PC-3 (cell line): Measurements from ENCODE around the gene NOP58. TPM values are rescaled to one million over a fixed set of nuclear protein-coding genes. Genes with fewer than 3 reads are reported as not detected.

ENCODE experiments used
- ATAC-seq: fragments of 200-7000 bp; cut with Tn5 transposase; 2 replicates; pipeline ENCODE4 v1.9.1; 2020; ENCODE audit warnings: mild to moderate bottlenecking, moderate library complexity
- BruUV-seq: library from RNA; stranded (reverse); fragments of 400-500 nt; replicated peaks from 2 replicates; lab custom pipeline; 2021; lab: Mats Ljungman, UMichigan
- CTCF ChIA-PET: fragments of 300-600 bp; sonication (Branson Sonifier 250); formaldehyde crosslinking; loops from one replicate; lab custom pipeline; 2022; ENCODE audit warnings: antibody characterized with exemption; lab: Charles Lee
- POLR2A ChIA-PET: fragments of 300-600 bp; sonication (Branson Sonifier 250); formaldehyde crosslinking; loops from one replicate; lab custom pipeline; 2022; ENCODE audit warnings: antibody characterized with exemption; ENCODE audit not compliant: unreplicated experiment; lab: Charles Lee
- DNase-seq: peaks from one replicate; pipeline ENCODE4 v3.0.0-alpha.2; 2015
- H2AFZ ChIP-seq: fragments of 300-600 bp; sonication (generic); 2 replicates; pipeline ENCODE4 v1.6.0; 2016; ENCODE audit warnings: antibody characterized with exemption, low read length
- H3F3A ChIP-seq: fragments of 300-600 bp; sonication (generic); one replicate; pipeline ENCODE4 v1.6.0; 2017; ENCODE audit warnings: antibody characterized with exemption, low read length, control low read depth, mild to moderate bottlenecking; ENCODE audit not compliant: unreplicated experiment
- H3K27ac ChIP-seq: fragments of 300-600 bp; sonication (generic); 2 replicates; pipeline ENCODE4 v1.5.1; 2016; ENCODE audit warnings: mild to moderate bottlenecking, low read length
- H3K27me3 ChIP-seq: fragments of 300-600 bp; sonication (generic); 2 replicates; pipeline ENCODE4 v1.6.1; 2016; ENCODE audit warnings: low read length, mixed read lengths
- H3K36me3 ChIP-seq: fragments of 300-600 bp; sonication (generic); 2 replicates; pipeline ENCODE4 v1.6.1; 2016; ENCODE audit warnings: low read depth, mixed run types, low read length, mixed read lengths
- H3K4me1 ChIP-seq: fragments of 300-600 bp; sonication (generic); 2 replicates; pipeline ENCODE4 v1.5.1; 2016; ENCODE audit warnings: low read length; ENCODE audit not compliant: insufficient read depth
- H3K4me2 ChIP-seq: fragments of 300-600 bp; sonication (generic); 2 replicates; pipeline ENCODE4 v1.6.0; 2016; ENCODE audit warnings: low read length
- H3K4me3 ChIP-seq: fragments of 300-600 bp; sonication (generic); 2 replicates; pipeline ENCODE4 v1.5.1; 2016; ENCODE audit warnings: mild to moderate bottlenecking, low read length, mixed read lengths
- H3K79me2 ChIP-seq: fragments of 300-600 bp; sonication (generic); 2 replicates; pipeline ENCODE4 v1.6.1; 2017; ENCODE audit warnings: low read length, mixed read lengths
- H3K9ac ChIP-seq: fragments of 300-600 bp; sonication (generic); 2 replicates; pipeline ENCODE4 v1.6.0; 2016; ENCODE audit warnings: mild to moderate bottlenecking, low read length
- H3K9me2 ChIP-seq: fragments of 300-600 bp; sonication (generic); replicated peaks from 2 replicates; pipeline ENCODE4 v1.6.1; 2016; ENCODE audit warnings: mixed run types, low read length, mixed read lengths
- H3K9me3 ChIP-seq: fragments of 300-600 bp; sonication (generic); 2 replicates; pipeline ENCODE4 v1.6.1; 2016; ENCODE audit warnings: low read length, mixed read lengths
- H4K20me1 ChIP-seq: fragments of 300-600 bp; sonication (generic); 2 replicates; pipeline ENCODE4 v1.6.1; 2016; ENCODE audit warnings: low read length, mixed read lengths
- CTCF ChIP-seq: fragments of 300-600 bp; sonication (generic); conservative IDR thresholded peaks from 2 replicates; pipeline ENCODE4 v1.5.1; 2017; ENCODE audit warnings: antibody characterized with exemption, low read depth, mild to moderate bottlenecking, low read length
- EZH2 ChIP-seq: fragments of 300-600 bp; sonication (generic); IDR thresholded peaks from one replicate; pipeline ENCODE4 v1.6.1; 2017; ENCODE audit warnings: antibody characterized with exemption, mild to moderate bottlenecking, low read length; ENCODE audit not compliant: unreplicated experiment
- EZH2phosphoT487 ChIP-seq: fragments of 300-600 bp; sonication (generic); IDR thresholded peaks from 2 replicates; pipeline ENCODE4 v1.6.1; 2018; ENCODE audit warnings: mild to moderate bottlenecking, antibody characterized with exemption, low read length, borderline replicate concordance
- intact Hi-C: fragments of 100-400 bp; cut with micrococcal nuclease; formaldehyde crosslinking; loops from 2 replicates; pipeline ENCODE4 v1.9.0; 2023
- total RNA-seq: library from RNA; depleted of rRNA; stranded (reverse); fragments of >200 nt; gene quantifications from 2 replicates; pipeline ENCODE4 v1.2.3, GENCODE V29; 2014

The NOP58 gene
- total RNA-seq, 1 experiment from 2014 or later: 112 TPM

GRCh38 chr2:202335791-202336467 lies 70.4 kb downstream of the NOP58 start:
- Histone ChIP-seq H4K20me1 (no peaks in the 10 kb centered on the region), H3K4me1 (peaks cover 13% of the 10 kb centered on the region), H3K36me3 (no peaks in the 10 kb centered on the region), H2AFZ (no peak overlapping the region), H3K27me3 (no peaks in the 10 kb centered on the region), H3K4me3 (no peak overlapping the region), H3K9me2 (no peaks in the 10 kb centered on the region), H3K4me2 (no peak overlapping the region), H3K79me2 (no peaks in the 10 kb centered on the region), H3K9ac (no peak overlapping the region), H3K9me3 (no peaks in the 10 kb centered on the region), H3K27ac (no peak overlapping the region), H3F3A (no peaks in the 10 kb centered on the region)
- POLR2A ChIA-PET: no interaction called here
- CTCF ChIA-PET: no interaction called here
- ATAC-seq (no peak), DNase-seq (peak; percentile 12)
- intact Hi-C loops: no loop called here
- no peak for TF ChIP-seq EZH2
- TF ChIP-seq CTCF: no peak
- no peak for TF ChIP-seq EZH2phosphoT487
- no TSS peak for BruUV-seq

- no peaks in the 10 kb centered on the region for H3K36me3 ChIP-seq
- H3K4me2 ChIP-seq: no peak overlapping the region
- no peaks in the 10 kb centered on the region for H3K9me3 ChIP-seq
- no peaks in the 10 kb centered on the region for H4K20me1 ChIP-seq
- H2AFZ ChIP-seq: no peak overlapping the region
- no peak for ATAC-seq
- no peak for TF ChIP-seq EZH2phosphoT487
- no peak for TF ChIP-seq EZH2
- no peak for TF ChIP-seq CTCF
- POLR2A ChIA-PET: no interaction called here
- H3K9ac ChIP-seq: no peak overlapping the region
- H3K79me2 ChIP-seq: no peaks in the 10 kb centered on the region
- H3K4me1 ChIP-seq: peaks cover 13% of the 10 kb centered on the region
- H3K4me3 ChIP-seq: no peak overlapping the region
- H3F3A ChIP-seq: no peaks in the 10 kb centered on the region
- H3K27me3 ChIP-seq: no peaks in the 10 kb centered on the region
- CTCF ChIA-PET: no interaction called here
- intact Hi-C loops: no loop called here
- H3K9me2 ChIP-seq: no peaks in the 10 kb centered on the region
- no peak for DNase-seq
- H3K27ac ChIP-seq: no peak overlapping the region
- no TSS peak for BruUV-seq
These were observed 71.6 kb downstream of the NOP58 start for GRCh38 chr2:202337151-202337550.

- intact Hi-C loops: no loop called here
- H3K9me3 ChIP-seq: no peaks in the 10 kb centered on the region
- H4K20me1 ChIP-seq: no peaks in the 10 kb centered on the region
- no peaks in the 10 kb centered on the region for H3K9me2 ChIP-seq
- H3K27ac ChIP-seq: no peak overlapping the region
- CTCF ChIA-PET: no interaction called here
- no peaks in the 10 kb centered on the region for H3K79me2 ChIP-seq
- POLR2A ChIA-PET: no interaction called here
- no peak for DNase-seq
- TF ChIP-seq EZH2phosphoT487 (no peak), EZH2 (no peak), CTCF (no peak)
- peaks cover 13% of the 10 kb centered on the region for H3K4me1 ChIP-seq
- H2AFZ ChIP-seq: no peak overlapping the region
- BruUV-seq: no TSS peak
- H3K9ac ChIP-seq: no peak overlapping the region
- H3F3A ChIP-seq: no peaks in the 10 kb centered on the region
- H3K27me3 ChIP-seq: no peaks in the 10 kb centered on the region
- H3K4me3 ChIP-seq: no peak overlapping the region
- no peaks in the 10 kb centered on the region for H3K36me3 ChIP-seq
- ATAC-seq: no peak
- H3K4me2 ChIP-seq: no peak overlapping the region
These were observed 72.3 kb downstream of the NOP58 start for GRCh38 chr2:202337706-202338346.
